ENCODE results near the gene NSUN2. TPM values are rescaled to one million over a fixed set of nuclear protein-coding genes. Genes with fewer than 3 reads are reported as not detected.

The NSUN2 gene
- total RNA-seq, 6 experiments from 2014 or later = 24.6 to 42.5 (median 29.1) TPM

Other genes with a start within 250 kb of the NSUN2 start
- under 1 TPM; 0.20 to 0.74 (median 0.54) TPM for gene UBE2QL1, start 184.2 kb downstream of the NSUN2 start, total RNA-seq
- gene SRD5A1, start 396 bp upstream of the NSUN2 start, total RNA-seq = 10 to 100 TPM; 13.5 to 87.6 (median 52.2) TPM
- gene TENT4A, start 80.4 kb upstream of the NSUN2 start, total RNA-seq = 10 to 100 TPM in 4 of 6 experiments, 1 to 10 TPM in 2; 8.5 to 23.1 (median 13.2) TPM